Left kidney (tissue), 2 donors: ENCODE measurements around the gene UBA3. TPM values are rescaled to one million over a fixed set of nuclear protein-coding genes. Genes with fewer than 3 reads are reported as not detected.

Experiments
- DNase-seq: peaks from one replicate; pipeline ENCODE4 v3.0.0-alpha.2; 2013
- polyA plus RNA-seq: library from polyadenylated mRNA; unstranded; fragments of 120-200 nt; gene quantifications from one replicate; pipeline ENCODE4 v1.2.1, GENCODE V29; 2013; ENCODE audit not compliant: insufficient read length

The UBA3 gene
- polyA plus RNA-seq, 1 donor, result 87.6 TPM

GRCh38 chr3:69013253-69014021 lies 66.7 kb downstream of the UBA3 start, which contains the start of gene EOGT:
Gene EOGT (minus strand): TSS chr3:69013684. CDS start chr3:69009846, 3,838 bp downstream.
- peak; percentile 85 for DNase-seq

- DNase-seq, result peak; percentile 36
These were observed 67.3 kb downstream of the UBA3 start for GRCh38 chr3:69012800-69013252.

- DNase-seq, result peak; percentile 32
These were observed 67.9 kb downstream of the UBA3 start for GRCh38 chr3:69012100-69012799.

GRCh38 chr3:69011096-69011730 lies 69.0 kb downstream of the UBA3 start:
- DNase-seq, result no peak

- DNase-seq, result no peak
These were observed 70.4 kb downstream of the UBA3 start for GRCh38 chr3:69009559-69010410.

- no peak for DNase-seq
These were observed 71.2 kb downstream of the UBA3 start for GRCh38 chr3:69008980-69009379.

GRCh38 chr3:69005791-69006482 lies 74.2 kb downstream of the UBA3 start:
- DNase-seq, result no peak

GRCh38 chr3:69005071-69005790 lies 74.9 kb downstream of the UBA3 start:
- no peak for DNase-seq

Other genes with a start within 250 kb of the UBA3 start
- gene TAFA4, start 147.8 kb downstream of the UBA3 start, polyA plus RNA-seq, result 1.5 TPM
- 17.8 TPM for gene EOGT, start 66.7 kb downstream of the UBA3 start, polyA plus RNA-seq
- 59.0 TPM for gene TMF1, start 28.0 kb downstream of the UBA3 start, polyA plus RNA-seq
- 110 TPM for gene ARL6IP5, start 4.6 kb upstream of the UBA3 start, polyA plus RNA-seq
- 0.05 TPM for gene LMOD3, start 42.2 kb upstream of the UBA3 start, polyA plus RNA-seq